Gastrocnemius medialis (tissue), 4 donors: ENCODE data around the gene GLIS2. TPM values are rescaled to one million over a fixed set of nuclear protein-coding genes. Genes with fewer than 3 reads are reported as not detected.

Source experiments
- ATAC-seq, 2 donors: fragments of 150-250 bp; one replicate each; pipeline ENCODE4 v1.9.1; 2016
- DNase-seq, 2 donors: peaks; one replicate each; pipeline ENCODE4 v3.0.0-alpha.2; 2019
- H3K27ac ChIP-seq, 4 donors: fragments of 200-600 bp; sonication (generic); 1 replicate in 1 of 4; 2 replicates in 3 of 4; pipeline ENCODE4 v1.5.1; 2016 to 2018; ENCODE audit warnings: mild to moderate bottlenecking in 2 of 4, moderate library complexity in 1 of 4
- H3K27me3 ChIP-seq, 3 donors: fragments of 200-600 bp; sonication (generic) in 2 of 3; 1 replicate in 1 of 3; 2 replicates in 2 of 3; pipeline versions ENCODE4 v1.5.1 to v1.6.0; 2016 to 2019; ENCODE audit warnings: mild to moderate bottlenecking in 1 of 3, moderate library complexity in 1 of 3
- H3K36me3 ChIP-seq, 2 donors: fragments of 200-600 bp; sonication (generic) in 1 of 2; one replicate each; pipeline ENCODE4 v1.5.1; 2017 to 2018
- H3K4me1 ChIP-seq, 2 donors: fragments of 200-600 bp; sonication (generic) in 1 of 2; one replicate each; pipeline ENCODE4 v1.5.1; 2016 to 2017; ENCODE audit warnings: mild to moderate bottlenecking in 2 of 2
- H3K4me3 ChIP-seq, 4 donors: fragments of 200-600 bp; sonication (generic) in 3 of 4; 1 replicate in 1 of 4; 2 replicates in 3 of 4; pipeline ENCODE4 v1.5.1; 2016 to 2019; ENCODE audit warnings: mild to moderate bottlenecking in 2 of 4
- H3K9me3 ChIP-seq, 3 donors: fragments of 200-600 bp; sonication (generic) in 2 of 3; 1 replicate in 1 of 3; 2 replicates in 2 of 3; pipeline ENCODE4 v1.5.1; 2016 to 2019
- CTCF ChIP-seq, 5 experiments: fragments of 450-650 bp in 3 of 5; fragments of 200-600 bp in 2 of 5; sonication (generic) in 2 of 5; IDR thresholded peaks in 4 of 5; conservative IDR thresholded peaks in 1 of 5; 1 replicate in 4 of 5; 2 replicates in 1 of 5; pipeline ENCODE4 v1.5.1; 2016 to 2019; ENCODE audit warnings: antibody characterized with exemption in 5 of 5, mild to moderate bottlenecking in 3 of 5, moderate library complexity in 3 of 5
- POLR2A ChIP-seq, 2 donors: fragments of 450-650 bp; IDR thresholded peaks; one replicate each; pipeline ENCODE4 v1.6.1; 2017; ENCODE audit warnings: antibody characterized with exemption in 2 of 2, mild to moderate bottlenecking in 2 of 2, moderate library complexity in 2 of 2
- in situ Hi-C, 4 donors: fragments of 200-750 bp; cut with MboI; loops; one replicate each; pipeline versions ENCODE4 v1.15.0 to v1.8.0; 2017; ENCODE audit warnings: low sequenced_read_pairs in 4 of 4
- intact Hi-C: fragments of 100-400 bp; cut with DNase I; formaldehyde crosslinking; loops from one replicate; pipeline ENCODE4 v1.15.1; 2023; ENCODE audit warnings: low total_unique reads
- total RNA-seq, 4 donors: library from RNA; depleted of rRNA; stranded (reverse); fragments of >200 nt; gene quantifications; one replicate each; pipeline versions ENCODE4 v1.1.0 to v1.2.3, GENCODE V29; 2016

Gene GLIS2
- total RNA-seq, 4 donors from 2014 or later, result 0.81 to 0.95 (median 0.95) TPM; not detected in 1

DNA sequence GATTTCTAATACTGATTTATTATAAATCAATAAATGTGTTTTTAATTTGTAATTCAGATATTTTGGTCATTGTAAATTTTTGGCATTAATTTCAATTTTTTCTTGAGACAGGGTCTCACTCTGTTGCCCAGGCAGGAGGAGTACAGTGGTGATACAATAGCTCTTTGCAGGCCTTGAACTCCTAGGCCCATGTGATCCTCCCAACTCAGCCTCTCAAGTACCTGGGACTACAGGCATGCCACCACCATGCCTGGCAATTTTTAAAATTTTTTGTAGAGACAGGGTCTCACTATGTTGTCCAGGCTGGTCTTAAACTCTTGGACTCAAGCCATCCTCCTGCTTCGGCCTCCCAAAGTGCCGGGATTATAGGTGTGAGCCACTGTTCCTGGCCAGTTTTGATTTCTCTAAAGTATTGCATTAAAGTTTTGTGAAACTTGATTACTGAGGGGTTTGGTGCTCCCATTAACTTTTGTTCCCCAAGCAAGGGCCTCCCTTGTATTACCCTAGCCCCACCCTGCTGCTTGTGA lies 37.8 kb upstream of the GLIS2 start:
- no peak for TF ChIP-seq CTCF (IDR thresholded peaks at IDR 0.05 in 4 of 5, conservative IDR thresholded peaks at IDR 0.05 in 1 of 5)
- TF ChIP-seq POLR2A (IDR thresholded peaks at IDR 0.05), result no peak
- ATAC-seq (no peak), DNase-seq (no peak)
- peaks cover 0 to 5% (median 0%) of the 10 kb centered on the region in 3 donors for H3K27me3 ChIP-seq
- no peaks in the 10 kb centered on the region for H3K9me3 ChIP-seq
- intact Hi-C loops, result no loop called here
- in situ Hi-C loops, result no loop called here
- H3K4me1 ChIP-seq, result peaks cover 0 to 7% of the 10 kb centered on the region in 2 donors
- H3K36me3 ChIP-seq, result no peaks in the 10 kb centered on the region
- H3K27ac ChIP-seq, result no peak overlapping the region
- no peak overlapping the region for H3K4me3 ChIP-seq

- in situ Hi-C loops, result loop anchor here in 1 of 4 donors (10.0 kb wide), 1 partner anchor 134 kb away; the partner anchor contains the start of gene CORO7
- no peaks in the 10 kb centered on the region for H3K4me1 ChIP-seq
- no peak for DNase-seq
- no peak for ATAC-seq
- no peaks in the 10 kb centered on the region for H3K9me3 ChIP-seq
- intact Hi-C loops, result no loop called here
- H3K4me3 ChIP-seq, result no peak overlapping the region
- peaks cover 0 to 5% (median 0%) of the 10 kb centered on the region in 3 donors for H3K27me3 ChIP-seq
- TF ChIP-seq POLR2A (IDR thresholded peaks at IDR 0.05) (no peak), CTCF (IDR thresholded peaks at IDR 0.05 in 4 of 5, conservative IDR thresholded peaks at IDR 0.05 in 1 of 5) (no peak)
- no peak overlapping the region for H3K27ac ChIP-seq
- H3K36me3 ChIP-seq, result no peaks in the 10 kb centered on the region
These were observed 35.2 kb upstream of the GLIS2 start for GRCh38 chr16:4280625-4281024.

DNA sequence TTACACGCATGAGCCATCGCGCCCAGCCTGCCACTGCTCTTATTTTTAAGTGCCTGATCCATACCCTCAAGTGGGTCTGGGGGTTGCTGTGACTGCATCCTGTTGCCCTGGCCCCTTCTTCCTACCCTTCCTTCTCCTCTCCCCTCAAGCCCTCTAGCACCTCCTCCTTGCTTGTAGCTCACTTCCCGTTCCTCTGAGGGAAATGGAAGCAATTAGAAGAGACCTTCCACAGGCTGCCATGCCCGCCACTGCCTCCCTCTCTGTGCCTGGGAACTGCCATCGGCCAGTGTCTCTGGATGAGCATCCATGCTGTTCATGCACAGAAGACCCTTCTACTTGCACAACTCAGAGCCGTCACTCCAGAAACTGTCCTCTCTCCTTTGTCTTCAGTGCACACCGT lies 32.4 kb upstream of the GLIS2 start:
- Histone ChIP-seq H3K9me3 (no peaks in the 10 kb centered on the region), H3K27ac (no peak overlapping the region), H3K27me3 (peaks cover 0 to 5% (median 0%) of the 10 kb centered on the region in 3 donors), H3K36me3 (no peaks in the 10 kb centered on the region), H3K4me3 (no peak overlapping the region), H3K4me1 (peaks cover 4 to 5% of the 10 kb centered on the region in 2 donors)
- DNase-seq (no peak), ATAC-seq (no peak)
- intact Hi-C loops (no loop called here), in situ Hi-C loops (loop anchor here in 1 of 4 donors (10.0 kb wide), 1 partner anchor 131 kb away; the partner anchor contains the start of gene CORO7)
- TF ChIP-seq CTCF (IDR thresholded peaks at IDR 0.05 in 4 of 5, conservative IDR thresholded peaks at IDR 0.05 in 1 of 5) (no peak), POLR2A (IDR thresholded peaks at IDR 0.05) (no peak)

- H3K27ac ChIP-seq, result no peak overlapping the region
- TF ChIP-seq CTCF (IDR thresholded peaks at IDR 0.05 in 4 of 5, conservative IDR thresholded peaks at IDR 0.05 in 1 of 5), result no peak
- no peak for TF ChIP-seq POLR2A (IDR thresholded peaks at IDR 0.05)
- in situ Hi-C loops (loop anchor here in 1 of 4 donors (10.0 kb wide), 1 partner anchor 131 kb away; the partner anchor contains the start of gene CORO7), intact Hi-C loops (no loop called here)
- no peaks in the 10 kb centered on the region for H3K9me3 ChIP-seq
- H3K36me3 ChIP-seq, result no peaks in the 10 kb centered on the region
- no peak for DNase-seq
- no peak for ATAC-seq
- peaks cover 9 to 10% of the 10 kb centered on the region in 2 donors for H3K4me1 ChIP-seq
- H3K4me3 ChIP-seq, result no peak overlapping the region
- H3K27me3 ChIP-seq, result peaks cover 0 to 5% (median 0%) of the 10 kb centered on the region in 3 donors
These were observed 31.9 kb upstream of the GLIS2 start for GRCh38 chr16:4283939-4284338.
